IPS DF 4.7 (cell line): ENCODE results near the gene GUF1.
"Not testable (repeated sequence)": the region's sequence is repeated elsewhere in the genome, so short reads cannot be mapped to it uniquely, and the experiment has no call there.

ENCODE experiments used
- DNase-seq: peaks from one replicate; pipeline ENCODE4 v3.0.0-alpha.2; 2013; ENCODE audit warnings: low spot score; ENCODE audit errors: extremely low read depth

Gene GUF1

DNA sequence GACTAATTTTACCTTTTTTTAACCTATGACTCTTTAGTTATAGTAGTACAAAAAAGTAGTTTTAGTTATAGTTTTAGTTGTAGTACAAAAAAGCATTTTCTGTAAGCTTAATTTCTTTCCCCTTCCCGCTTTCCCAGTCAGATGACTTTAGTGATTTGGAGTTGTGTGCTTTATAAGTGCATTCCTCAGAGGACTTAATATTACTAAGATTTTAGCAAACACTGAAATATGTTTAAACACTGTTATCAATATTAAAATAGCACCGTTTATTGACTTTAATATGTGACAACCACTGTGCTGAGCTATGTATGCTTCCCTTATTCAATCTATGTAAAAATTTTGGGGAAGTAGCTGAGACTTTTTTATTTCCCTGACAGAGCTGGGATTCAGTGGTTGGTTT is 22.8 kb downstream of the GUF1 start:
- no peak for DNase-seq

GRCh38 chr4:44704673-44705072 is 26.5 kb downstream of the GUF1 start:
- DNase-seq = no peak

GRCh38 chr4:44713125-44713524 is 34.9 kb downstream of the GUF1 start:
- DNase-seq = no peak

DNA sequence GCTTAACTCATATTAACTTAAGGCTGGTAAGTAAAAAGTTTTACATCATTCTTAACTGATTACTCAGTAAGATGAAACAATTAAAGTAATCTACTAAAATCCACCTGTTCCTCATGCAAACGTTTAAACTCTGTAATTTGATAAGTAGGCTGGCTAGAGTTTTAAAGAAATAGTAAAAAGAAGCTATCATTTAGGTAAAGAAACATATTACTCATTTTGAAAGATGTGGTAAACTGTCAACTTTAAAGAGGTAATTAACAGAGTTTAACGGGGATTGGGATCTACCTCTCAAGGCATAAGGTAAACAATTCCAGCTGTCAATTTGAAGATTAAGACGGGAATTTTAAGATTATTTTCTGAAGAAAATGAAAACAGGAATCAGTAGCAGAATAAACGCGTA is 38.4 kb downstream of the GUF1 start:
- no peak for DNase-seq

DNA sequence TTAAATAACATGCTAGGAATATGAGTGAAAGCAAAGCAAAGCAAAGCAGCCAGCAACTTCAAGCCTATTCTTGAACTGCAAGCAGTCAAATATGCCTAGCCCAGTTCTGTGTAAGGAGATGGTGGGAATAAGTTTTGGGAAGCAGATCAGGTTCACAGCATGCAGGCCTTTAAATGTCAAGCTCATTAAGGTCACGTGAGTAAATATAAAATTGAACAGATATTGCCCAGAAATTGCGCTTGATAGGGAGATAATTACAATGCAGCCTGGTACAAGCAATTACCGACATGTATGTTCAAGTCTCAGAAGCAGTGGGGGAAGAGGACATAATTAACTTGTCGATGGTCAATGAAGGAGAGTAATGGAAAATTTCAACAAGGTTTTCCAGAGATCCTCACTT is 42.2 kb downstream of the GUF1 start:
- DNase-seq = no peak

DNA sequence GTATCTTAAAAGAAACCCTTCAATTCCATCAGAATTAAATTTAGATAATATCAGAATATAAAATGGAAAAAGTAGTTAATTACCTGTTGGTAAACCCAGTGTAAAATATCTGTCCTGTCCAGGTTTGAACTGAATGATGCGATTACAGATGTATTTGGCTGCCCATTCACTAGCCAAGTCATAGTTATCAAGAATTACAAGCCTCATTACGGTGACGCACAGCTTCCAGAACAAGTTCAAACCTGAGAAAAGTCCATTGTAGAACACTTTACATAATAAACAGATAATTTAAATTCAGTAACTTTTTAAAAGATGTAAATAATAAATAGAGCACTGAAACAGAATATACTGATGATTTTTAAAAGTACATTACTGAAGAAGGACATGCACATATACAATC is 43.8 kb downstream of the GUF1 start:
- DNase-seq = no peak

DNA sequence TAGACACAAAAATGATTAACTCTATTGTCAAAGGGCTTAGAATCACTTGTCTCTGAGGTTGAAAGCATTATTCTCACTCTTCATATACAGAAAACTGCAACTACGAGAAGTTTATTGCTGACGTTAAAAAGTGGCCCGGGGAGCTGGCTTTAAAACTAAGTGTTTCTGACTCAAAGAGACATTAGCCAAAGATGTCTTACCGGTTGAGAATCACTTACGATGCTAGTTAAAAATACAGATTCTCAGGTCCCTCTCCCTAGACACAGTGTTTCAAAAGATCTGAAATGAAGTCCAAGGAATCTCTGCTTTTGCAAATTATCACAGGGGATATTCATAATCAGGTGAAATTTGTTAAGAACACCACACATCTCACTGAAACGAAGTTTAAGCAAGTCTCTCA is 46.9 kb downstream of the GUF1 start:
- no peak for DNase-seq

DNA sequence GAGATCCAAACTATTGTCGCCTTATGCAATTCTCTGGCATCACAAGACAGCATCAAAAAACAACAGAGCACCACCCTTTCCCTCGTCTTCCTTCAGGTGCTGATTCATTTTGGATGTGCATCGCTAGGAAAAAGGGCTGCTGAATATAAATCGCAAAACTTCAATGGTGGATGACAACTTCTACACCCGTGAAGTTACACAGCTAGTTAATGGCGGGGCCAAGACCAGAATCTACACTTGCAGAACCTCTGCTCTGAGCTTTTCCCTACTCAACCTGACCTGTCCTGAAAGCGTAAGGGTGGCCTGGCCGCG is 47.5 kb downstream of the GUF1 start:
- no peak for DNase-seq

DNA sequence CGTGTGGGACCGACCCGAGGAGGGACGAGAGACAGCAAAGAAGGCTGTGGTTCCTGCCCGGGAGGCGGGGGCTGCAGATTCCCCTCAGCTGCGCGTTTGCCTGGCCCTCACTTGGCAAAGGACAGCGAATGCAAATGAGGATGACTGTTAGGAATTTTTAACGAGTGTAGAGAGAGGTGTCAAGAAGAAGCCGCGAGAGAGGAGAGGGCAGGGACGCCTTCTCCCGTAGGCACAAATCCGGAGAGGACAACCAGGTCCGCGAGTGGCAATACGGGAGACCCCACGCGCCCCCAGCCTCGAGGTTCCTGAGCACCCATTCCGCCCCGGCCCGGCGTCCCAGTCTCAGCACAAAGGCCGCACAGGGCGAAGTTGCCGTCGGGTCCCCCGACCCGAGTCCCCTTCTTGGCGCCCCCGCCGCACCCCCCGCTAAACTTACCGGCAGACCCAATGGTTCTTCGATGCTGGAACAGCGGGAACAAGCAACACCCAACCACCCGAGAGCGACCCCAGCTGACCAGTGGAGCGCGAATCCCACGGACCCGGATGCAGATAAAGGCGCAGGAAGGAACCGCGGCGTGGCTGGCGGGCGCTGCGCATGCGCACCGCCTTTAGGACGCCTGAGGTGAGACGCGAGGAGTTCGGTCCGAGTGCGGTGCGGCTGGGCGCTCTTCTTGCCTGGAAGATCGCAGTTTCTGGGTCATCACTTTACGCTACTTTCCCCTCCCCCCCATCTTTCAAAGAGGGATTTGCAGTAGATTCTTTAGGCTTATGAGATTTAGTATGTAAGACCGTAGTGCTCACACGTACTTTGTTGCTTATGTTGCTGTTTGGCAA is 48.0 kb downstream of the GUF1 start, which contains the start of gene GNPDA2:
GNPDA2 (minus strand) TSS at position 519 of the 834 bp plus-strand sequence. CDS start 4,349 bp downstream, outside the sequence.
- peak; percentile 36 for DNase-seq

DNA sequence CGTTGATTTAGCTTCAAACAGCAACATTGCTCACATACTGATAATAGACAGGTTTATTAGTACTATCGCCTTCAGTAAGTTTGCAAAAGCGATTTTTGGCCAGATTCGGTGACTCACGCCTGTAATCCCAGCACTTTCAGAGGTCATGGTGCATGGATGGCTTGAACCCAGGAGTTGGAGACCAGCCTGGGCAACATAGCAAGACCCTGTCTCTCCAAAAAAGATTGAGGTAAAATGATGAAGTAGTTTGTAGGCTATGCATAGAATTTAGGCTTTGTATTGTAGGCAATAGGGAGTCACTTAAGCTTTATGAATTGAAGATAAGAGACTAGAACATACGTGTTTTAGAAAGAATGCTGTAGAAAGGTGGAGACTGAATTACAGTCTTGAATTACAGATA is 49.3 kb downstream of the GUF1 start:
- DNase-seq = no peak

GRCh38 chr4:44728694-44729093 is 50.5 kb downstream of the GUF1 start:
- DNase-seq = not testable (repeated sequence)

- no peak for DNase-seq
Observed at GRCh38 chr4:44736900-44737299, 58.7 kb downstream of the GUF1 start.

- DNase-seq = no peak
Observed at GRCh38 chr4:44738615-44739014, 60.4 kb downstream of the GUF1 start.

DNA sequence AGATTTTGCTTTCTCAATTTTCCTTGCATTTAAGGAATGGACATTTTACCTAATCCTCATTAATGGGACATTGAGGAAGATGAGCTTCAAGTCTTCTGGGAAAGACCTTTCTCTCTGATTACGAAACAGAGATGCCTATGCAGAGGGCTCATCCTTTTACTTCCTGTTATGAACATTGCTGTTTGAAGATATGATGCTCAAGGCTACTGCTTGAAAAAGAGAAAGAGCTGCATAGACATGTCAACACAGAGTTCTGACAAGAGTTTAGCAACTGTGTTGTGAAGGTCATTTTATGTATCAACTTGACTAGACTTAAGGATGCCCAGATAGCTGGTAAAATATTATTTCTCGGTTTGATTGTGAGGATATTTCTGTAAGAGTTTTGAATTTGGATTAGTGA is 62.0 kb downstream of the GUF1 start:
- no peak for DNase-seq
